HFF-Myc (cell line): ENCODE data around the gene SLC2A13.

ENCODE experiments used
- DNase-seq: peaks from one replicate; pipeline ENCODE4 v3.0.0-alpha.2; 2011; ENCODE audit warnings: low read depth; ENCODE audit errors: extremely low read depth
- H3K4me3 ChIP-seq: replicated peaks from 2 replicates; pipeline ENCODE4 v1.5.1; 2011; ENCODE audit warnings: low read depth, mild to moderate bottlenecking, control low read depth, low read length
- CTCF ChIP-seq: IDR thresholded peaks from 2 replicates; pipeline ENCODE4 v1.5.1; 2012; ENCODE audit warnings: mild to moderate bottlenecking, low read depth, low read length, control low read depth; ENCODE audit errors: missing control alignments

Gene SLC2A13

DNA sequence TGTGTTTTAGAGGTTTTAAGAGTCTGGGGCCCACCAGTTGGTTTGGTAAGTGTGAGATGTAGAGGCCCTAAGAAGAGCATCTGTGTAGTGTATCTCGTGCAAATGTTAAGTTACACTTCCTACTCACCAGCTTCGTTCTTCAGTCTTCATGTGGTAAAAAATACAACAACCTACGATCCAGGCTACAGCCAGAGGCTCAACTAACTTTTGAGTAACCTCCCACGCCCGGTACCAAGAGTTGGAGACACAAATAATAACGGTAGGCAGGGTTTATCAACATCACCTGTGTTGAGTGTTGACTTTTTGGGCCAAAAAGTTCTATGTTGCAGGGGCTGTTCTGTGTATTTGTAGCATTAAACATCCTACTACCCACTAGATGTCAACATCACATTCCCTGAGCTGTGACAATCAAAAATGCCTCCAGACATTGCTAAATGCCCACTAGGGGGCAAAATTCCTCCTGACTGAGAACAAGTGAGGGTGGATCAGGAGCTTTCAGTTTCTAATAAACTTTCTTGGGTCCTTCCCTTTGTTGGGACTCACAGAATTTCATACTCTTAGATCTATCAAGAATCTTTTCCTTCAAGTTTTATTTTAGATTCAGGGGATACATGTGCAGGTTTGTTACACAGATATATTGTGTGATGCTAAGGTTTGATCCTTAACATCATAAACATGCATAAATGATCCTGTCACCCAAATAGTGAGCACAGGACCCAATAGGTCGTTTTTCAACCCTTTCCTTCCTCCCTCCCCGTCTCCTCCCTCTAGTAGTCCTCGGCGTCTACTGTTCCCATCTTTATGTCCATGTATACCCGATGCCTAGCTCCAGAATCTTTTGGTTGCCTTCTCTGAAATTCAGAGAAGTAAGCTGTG, 94.7 kb downstream of the SLC2A13 start:
- peak; percentile 81 for TF ChIP-seq CTCF
- peak; percentile 51 for DNase-seq
- no peak overlapping the region for H3K4me3 ChIP-seq

DNA sequence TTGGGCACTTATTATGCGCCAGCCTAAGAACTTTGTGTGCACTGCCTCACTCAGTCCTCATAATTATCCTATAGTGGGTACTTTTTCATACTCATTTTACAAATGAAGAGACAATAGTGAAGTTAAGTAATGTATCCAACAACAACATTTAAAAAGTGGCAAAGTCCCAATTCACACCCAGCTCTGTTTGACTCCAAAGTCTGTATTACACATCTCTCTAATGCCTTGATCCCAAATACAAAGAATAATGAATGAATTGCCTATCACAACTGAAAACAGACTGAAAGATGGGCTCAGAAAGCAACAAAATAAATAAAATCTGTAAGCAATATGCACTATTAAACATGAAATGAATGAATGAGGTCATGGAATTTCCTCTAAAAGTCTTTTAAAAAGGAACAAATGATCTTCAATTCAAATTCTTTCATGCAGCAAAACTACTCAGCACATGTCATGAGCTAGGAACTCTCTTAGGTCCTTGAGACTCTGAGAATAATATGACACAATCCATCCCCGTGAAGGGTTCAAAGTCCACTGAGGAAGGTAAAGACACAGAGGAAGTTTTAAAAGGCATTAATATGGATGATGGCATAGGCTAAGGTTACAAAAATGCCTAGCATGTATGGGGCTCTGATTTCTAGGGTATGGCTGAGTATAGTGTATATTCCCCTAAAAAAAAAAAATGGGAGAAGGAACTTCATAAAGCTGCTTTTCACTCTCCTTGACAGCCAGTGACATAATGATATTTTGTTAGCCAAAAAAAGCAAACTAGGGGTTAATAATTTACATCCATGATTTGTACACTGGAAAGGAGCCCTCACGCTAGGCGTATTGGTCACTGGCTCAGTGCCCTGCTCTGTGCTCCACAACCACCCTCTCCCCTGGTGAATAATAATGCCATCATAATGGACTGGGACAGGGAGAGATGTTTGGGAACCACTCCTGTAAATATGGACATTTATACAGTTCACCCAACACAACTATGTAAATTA, 103.4 kb downstream of the SLC2A13 start:
- no peak for TF ChIP-seq CTCF
- no peak overlapping the region for H3K4me3 ChIP-seq
- no peak for DNase-seq

DNA sequence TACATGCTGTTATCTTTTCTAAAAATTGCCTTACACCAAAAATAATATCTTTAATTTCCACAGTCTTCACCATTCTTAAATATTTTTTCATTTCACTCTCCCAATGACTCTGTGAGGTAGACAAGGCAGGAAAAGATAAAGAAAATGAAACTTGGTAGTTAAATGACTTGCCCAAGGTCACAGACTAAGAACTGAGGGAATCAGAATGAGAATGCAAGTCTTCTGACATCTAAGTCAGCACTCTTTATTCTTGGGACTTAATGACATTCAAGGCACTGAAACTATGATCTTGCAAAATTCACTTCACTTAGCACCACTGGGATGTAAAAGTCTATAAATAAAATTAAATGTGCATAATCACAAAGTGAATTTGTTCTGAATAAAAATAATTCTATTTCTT, 104.5 kb downstream of the SLC2A13 start:
- DNase-seq, result no peak
- no peak overlapping the region for H3K4me3 ChIP-seq
- TF ChIP-seq CTCF, result no peak

- no peak for DNase-seq
- no peak overlapping the region for H3K4me3 ChIP-seq
- TF ChIP-seq CTCF, result no peak
These were observed 105.0 kb downstream of the SLC2A13 start for GRCh38 chr12:40000884-40001283.

DNA sequence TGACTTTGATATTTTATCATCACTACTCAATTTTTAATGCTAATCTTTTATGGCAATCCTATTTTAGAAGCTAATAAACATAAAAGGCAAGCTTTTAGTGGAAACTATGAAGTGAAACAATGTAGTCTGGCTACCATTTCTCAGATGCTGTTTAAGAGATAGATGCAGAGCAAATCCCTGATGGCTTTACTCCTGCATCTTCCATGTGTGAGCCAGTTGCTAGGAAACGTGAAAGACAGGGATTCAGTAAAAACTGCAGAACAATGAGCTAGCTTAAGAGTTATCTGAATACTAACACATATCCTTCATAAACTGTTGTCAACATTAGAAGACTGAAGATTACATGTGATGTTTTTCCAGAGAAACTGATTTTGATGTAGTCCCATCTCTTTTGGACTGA, 112.6 kb downstream of the SLC2A13 start:
- no peak for TF ChIP-seq CTCF
- DNase-seq, result no peak
- H3K4me3 ChIP-seq, result no peak overlapping the region

DNA sequence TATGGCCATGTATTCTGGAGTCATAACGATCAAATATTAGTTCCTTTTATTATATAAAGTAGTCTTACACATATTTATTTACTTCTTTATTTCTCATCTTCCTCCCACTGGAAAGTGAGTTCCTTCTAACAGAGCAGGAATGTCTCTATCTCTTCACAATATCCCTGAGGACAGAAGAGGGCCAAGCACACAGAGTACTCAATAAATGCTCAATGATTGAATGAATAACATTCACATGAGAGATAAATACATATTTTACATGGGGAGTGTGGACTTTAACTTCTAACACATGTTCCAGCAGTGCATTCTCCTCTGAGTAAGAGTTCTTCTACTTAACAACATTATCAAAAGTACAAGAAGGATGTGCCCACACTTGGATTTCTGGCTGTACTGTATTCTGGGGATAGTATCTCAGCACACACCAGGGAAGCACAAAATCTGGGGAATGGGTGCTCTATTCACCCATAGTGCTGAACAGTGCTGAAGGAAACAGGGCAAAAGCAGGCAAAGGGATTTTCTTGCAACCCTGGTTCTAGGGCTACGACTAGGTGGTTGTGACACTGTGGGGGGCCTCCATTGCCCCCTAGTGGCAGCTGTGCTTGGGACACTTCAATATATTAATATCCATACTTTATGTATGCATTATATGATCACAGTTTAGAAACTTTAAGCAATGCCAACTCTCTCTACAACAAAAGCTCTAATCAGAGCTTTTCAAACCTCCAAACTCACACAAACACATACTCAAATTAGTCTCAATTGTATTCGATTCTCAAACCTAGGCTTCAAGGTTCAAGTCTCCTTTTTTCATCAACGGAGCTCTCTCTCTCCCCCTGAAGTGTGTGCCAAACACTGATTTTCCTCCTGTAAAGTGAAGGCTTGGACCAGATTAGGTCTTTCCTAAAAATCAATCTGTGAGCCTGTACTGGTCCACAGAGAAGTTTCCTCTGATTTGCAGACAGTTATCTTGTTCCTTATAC, 115.5 kb downstream of the SLC2A13 start:
- no peak overlapping the region for H3K4me3 ChIP-seq
- peak; percentile 89 for TF ChIP-seq CTCF
- DNase-seq, result peak; percentile 14
